Melanocyte of skin (primary cell): ENCODE results near the gene KIAA1549. TPM values are rescaled to one million over a fixed set of nuclear protein-coding genes. Genes with fewer than 3 reads are reported as not detected.

ENCODE experiments used
- small RNA-seq, 2 donors: library from RNA; depleted of rRNA; stranded (forward); fragments of <200 nt; gene quantifications; one replicate each; pipeline ENCODE3, GENCODE V24; 2012
- total RNA-seq, 2 donors: library from RNA; depleted of rRNA; stranded (reverse); fragments of >200 nt; gene quantifications; 2 replicates each; pipeline ENCODE4 v1.2.3, GENCODE V29; 2012

The KIAA1549 gene
- 1 to 10 TPM in 1 of 2 donors, under 1 TPM in 1; 1.00 to 1.0 TPM for total RNA-seq

DNA sequence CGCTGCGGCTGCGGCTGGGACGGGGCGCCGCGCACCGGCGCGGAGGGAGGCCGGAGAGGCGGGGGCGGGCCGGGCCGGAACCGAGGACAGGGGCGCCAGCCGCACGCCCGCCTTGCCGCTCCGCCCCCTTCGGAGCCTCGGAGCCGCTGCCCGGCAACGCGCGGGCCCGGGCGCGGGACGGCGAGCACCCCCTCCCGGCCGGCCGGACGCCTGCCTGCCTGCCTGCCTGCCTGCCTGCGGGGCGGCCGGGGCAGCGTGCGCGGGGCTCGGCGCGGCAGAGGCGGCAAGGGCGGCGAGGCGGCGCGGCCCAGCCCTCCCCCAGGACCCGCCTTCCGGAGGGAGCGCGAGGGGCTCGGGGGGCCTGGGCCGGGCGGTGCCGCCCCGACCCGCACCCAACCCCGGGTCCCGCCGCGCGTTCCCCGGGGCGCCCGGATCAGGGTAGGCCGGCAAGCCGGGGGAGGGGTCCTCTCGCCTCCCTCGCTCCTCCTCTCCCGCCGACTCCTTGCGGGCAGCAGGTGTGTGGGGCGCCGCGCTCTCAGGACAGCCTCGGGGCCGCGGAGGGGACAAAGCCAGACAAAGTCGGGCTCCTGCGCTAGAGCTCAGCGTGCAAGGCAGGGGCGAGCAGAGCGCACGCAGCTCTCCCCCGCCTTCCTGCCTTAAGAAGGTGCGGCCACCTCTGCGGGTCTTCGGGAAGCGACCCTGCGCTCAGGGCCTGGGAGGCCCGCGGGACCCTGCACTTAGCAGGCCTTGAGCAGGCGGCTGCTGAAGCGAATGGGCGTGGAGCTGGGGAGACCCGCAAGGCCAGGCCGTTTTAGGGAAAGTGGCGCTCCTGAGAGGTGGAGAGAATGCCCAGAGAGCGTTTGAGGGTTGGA is at the start of gene KIAA1549:
Gene KIAA1549 (minus strand): TSS at position 58 of the 872 bp plus-strand sequence. CDS start 120 bp downstream, outside the sequence.

GRCh38 chr7:138797715-138798320 is 183.4 kb downstream of the KIAA1549 start, which contains the start of the genes ATP6V0A4 and TMEM213:
Gene ATP6V0A4 (minus strand): TSS chr7:138798196. CDS start chr7:138771247, 26,949 bp downstream.
Gene TMEM213 (plus strand): TSS chr7:138797994. CDS start chr7:138798105, 111 bp downstream.

Small RNAs within 50 kb of the gene (small RNA-seq; reads per million reads assigned to genes)
- 0 reads per million in 2 donors for gene RNU6-1272P

Other genes starting within 250 kb of the KIAA1549 start
- gene TMEM213, start 183.4 kb downstream of the KIAA1549 start, total RNA-seq: under 1 TPM in 1 of 2 donors, not detected in 1; under 0.01 TPM
- 10 to 100 TPM in 1 of 2 donors, 1 to 10 TPM in 1; 6.0 to 14.8 TPM for gene ATP6V0A4, start 183.2 kb downstream of the KIAA1549 start, total RNA-seq
- 10 to 100 TPM; 11.4 to 18.6 TPM for gene ZC3HAV1L, start 54.7 kb upstream of the KIAA1549 start, total RNA-seq
- gene ZC3HAV1, start 128.3 kb upstream of the KIAA1549 start, total RNA-seq: 10 to 100 TPM; 53.3 to 61.9 TPM
- gene UBN2, start 249.8 kb upstream of the KIAA1549 start, total RNA-seq: 1 to 10 TPM; 4.5 to 6.0 TPM